ENCODE data around the gene FN1.

GRCh38 chr2:215361211-215361875, 74.5 kb downstream of the FN1 start:
- TF ChIP-seq CTCF (conservative IDR thresholded peaks at IDR 0.05) = no peak
- no peak for TF ChIP-seq EZH2 (IDR thresholded peaks at IDR 0.05; ENCODE audit: low read depth)

All from PC-9 (cell line).